UCSD-AML1 (cell line): ENCODE measurements around the gene DFFB.
"Not testable (repeated sequence)": the region's sequence is repeated elsewhere in the genome, so short reads cannot be mapped to it uniquely, and the experiment has no call there.

Experiments used
- DNase-seq: peaks from one replicate; lab custom pipeline; 2025; ENCODE audit not compliant: unreplicated experiment; lab: John Stamatoyannopoulos, UW

The DFFB gene

GRCh38 chr1:3856923-3857790 lies at the start of gene DFFB, which contains the start of gene CEP104:
DFFB (plus strand) TSS chr1:3857476; CDS start chr1:3857604, 128 bp downstream.
CEP104 (minus strand) TSS chr1:3857211; CDS start chr1:3852407, 4,804 bp downstream.
- DNase-seq, result peak; percentile 94

GRCh38 chr1:3807769-3808168 lies 49.5 kb upstream of the DFFB start:
- no peak for DNase-seq

DNA sequence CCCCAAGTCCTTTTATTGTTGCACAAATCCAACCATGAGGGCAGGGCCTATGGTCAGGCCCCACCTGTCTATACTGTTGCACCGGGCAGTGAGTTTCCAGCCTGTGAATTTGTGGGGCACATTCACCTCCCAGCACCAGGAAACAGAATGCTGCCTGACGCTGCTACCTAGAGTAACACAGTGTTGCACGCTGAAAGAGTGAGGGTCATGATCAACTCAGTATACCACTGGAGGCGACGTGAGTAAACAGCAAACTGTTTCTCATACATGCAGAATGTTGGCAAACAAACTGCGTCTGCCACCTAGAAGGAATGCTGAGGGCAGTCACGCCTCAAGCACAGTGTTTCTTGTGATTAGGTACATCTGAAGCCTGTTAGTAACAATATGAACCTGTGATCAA lies 47.6 kb upstream of the DFFB start:
- no peak for DNase-seq

DNA sequence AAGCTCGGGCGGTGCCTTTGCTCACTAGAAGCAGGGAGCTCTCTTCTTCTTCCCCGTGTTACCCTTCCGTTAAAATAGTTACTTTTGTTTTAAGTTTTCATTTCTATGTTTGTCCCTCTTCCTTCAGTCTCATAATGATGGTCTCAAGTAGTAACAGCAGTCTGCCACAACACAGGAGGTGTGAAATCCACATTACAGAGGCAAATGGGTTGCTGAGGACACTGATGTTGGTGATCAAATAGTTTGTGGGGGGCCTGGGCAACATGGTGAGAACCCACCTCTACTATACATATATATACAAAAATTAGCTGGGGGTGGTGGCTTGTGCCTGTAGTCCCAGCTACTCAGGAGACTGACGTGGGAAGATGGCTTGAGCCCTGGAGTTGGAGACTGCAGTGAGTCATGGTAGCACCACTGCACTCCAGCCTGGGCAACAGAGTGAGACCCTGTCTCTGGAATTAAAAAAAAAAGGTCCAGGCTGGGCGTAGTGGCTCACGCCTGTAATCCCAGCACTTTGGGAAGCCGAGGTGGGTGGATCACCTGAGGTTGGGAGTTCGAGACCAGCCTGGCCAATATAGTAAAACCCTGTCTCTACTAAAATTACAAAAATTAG lies 47.0 kb upstream of the DFFB start:
- not testable (repeated sequence) for DNase-seq

DNA sequence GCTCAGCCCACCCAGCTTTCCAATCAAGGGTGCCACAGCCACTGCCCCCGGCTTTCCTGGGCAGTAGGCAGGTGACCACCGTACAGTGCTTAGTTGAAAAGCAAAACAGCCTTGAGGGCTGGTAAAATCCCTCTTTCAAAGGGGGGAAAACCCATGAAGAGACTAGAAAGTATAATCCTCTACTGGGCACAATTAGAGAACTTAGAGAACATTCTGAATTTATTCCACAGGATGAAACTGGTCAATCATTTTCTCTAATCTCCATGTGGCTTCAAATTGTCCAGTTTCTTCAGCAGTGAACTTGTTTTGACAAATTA lies 45.7 kb upstream of the DFFB start:
- no peak for DNase-seq

DNA sequence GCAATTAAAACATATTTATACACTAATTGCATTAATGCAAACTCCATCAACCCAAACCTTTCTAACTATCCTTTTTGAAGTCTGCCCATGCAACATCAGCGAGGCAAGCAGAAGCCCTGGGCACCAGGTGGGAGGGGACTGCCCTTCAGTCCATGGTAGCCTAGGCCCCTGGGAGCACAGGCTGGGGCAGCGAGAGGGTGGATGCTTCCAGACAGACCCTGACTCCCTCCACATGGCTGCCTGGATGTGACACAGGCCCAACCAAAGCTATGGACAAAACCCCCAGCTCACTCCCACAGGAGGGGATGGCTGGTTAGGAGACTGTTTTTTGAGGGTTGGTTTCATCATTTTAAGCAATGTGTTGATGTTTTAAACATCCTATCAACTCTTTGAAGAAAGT lies 43.2 kb upstream of the DFFB start:
- DNase-seq, result no peak

- no peak for DNase-seq
Measured at GRCh38 chr1:3814771-3815561, 42.3 kb upstream of the DFFB start.

- no peak for DNase-seq
Measured at GRCh38 chr1:3816331-3817137, 40.7 kb upstream of the DFFB start.

- no peak for DNase-seq
Measured at GRCh38 chr1:3817138-3817740, 40.0 kb upstream of the DFFB start.

DNA sequence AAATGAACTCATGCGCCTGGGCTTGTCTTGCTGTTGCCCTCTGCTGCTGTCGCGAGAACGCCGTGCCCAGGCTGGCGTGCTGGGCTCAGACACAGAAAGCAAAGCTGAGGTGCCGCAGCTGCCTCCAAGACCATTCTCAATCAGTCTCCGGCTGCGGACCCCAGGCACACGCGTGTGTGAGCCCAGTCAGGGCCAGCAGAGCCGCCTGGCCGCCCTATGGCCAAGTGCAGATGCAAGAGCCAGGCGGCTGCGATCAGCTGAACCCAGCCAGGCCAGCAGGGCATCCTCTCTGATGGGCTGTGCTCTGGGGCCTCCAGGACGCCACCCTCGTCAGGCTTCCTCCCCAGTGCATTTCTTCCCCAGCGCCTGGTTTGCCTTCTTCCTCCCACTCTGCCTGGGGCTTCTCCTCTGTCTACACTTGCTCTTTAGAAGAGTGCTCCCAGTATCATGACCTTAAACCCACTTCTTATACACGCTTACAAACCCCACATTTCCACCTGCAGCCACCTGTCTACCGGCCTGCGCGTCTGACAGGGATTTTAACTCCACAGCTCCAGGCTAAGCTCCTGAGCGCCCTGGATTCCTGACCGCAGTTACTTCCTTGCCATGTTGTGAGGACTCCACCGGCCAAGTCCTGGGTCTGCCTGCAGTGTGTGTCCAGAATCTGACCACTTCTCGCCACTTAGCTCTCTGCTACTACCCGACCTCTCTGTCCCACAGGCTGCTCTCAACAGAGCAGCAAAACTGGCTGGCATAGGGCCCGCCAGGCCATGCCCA lies 39.3 kb upstream of the DFFB start:
- no peak for DNase-seq

- no peak for DNase-seq
Measured at GRCh38 chr1:3819771-3820200, 37.5 kb upstream of the DFFB start.

DNA sequence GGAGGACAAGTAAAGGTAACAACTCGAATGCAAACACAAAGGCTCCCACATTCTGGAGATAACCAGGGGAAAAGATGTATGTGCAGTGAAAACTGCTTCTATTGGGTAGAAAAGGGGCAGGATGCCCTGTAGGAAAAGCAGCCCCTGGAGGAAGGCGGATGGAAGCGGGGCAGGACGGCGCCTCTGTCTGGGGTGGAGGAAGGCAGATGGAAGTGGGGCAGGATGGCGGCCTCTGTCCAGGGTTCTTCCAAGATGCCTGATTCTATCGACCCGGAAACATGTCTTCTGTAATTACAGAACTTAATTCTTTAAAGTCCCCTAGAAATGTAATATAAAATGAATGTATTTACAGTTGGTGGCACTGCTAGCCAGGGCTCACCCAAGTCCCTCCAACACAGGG lies 37.0 kb upstream of the DFFB start:
- DNase-seq, result no peak

- DNase-seq, result no peak
Measured at GRCh38 chr1:3821004-3821403, 36.3 kb upstream of the DFFB start.

DNA sequence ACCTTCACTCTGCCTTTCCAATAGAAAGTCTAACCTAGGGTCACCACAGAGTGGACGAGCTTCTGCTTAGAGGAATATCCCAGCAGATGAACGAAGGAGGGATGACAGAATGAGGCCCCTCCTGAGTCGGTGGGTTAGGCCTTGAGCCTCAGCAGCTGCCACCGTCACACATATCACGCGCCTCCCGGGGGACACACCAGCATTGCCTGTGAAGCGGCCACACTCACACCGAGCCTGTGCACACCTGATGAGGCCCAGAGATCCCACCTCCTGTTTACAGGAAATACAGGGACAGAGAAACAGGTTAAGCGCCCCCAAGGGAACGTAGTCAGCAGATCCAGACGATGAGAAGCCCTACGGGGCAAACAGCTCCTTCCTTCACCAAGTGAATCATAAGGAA lies 35.8 kb upstream of the DFFB start:
- no peak for DNase-seq

GRCh38 chr1:3821908-3822307 lies 35.4 kb upstream of the DFFB start:
- no peak for DNase-seq

- DNase-seq, result no peak
Measured at GRCh38 chr1:3822421-3822820, 34.9 kb upstream of the DFFB start.

DNA sequence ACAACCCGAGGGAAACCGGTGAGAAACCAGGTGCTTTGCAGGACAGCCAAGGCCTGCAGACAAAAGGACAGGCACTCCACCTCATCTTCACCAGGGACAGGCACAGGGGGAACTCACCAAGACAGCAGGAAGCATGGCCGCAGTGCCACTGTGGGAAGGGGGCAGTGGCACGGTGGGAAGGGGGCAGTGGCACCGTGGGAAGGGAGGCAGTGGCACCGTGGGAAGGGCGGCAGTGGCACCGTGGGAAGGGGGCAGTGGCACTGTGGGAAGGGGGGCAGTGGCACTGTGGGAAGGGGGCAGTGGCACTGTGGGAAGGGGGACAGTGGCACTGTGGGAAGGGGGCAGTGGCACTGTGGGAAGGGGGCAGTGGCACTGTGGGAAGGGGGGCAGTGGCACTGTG lies 32.6 kb upstream of the DFFB start:
- no peak for DNase-seq

DNA sequence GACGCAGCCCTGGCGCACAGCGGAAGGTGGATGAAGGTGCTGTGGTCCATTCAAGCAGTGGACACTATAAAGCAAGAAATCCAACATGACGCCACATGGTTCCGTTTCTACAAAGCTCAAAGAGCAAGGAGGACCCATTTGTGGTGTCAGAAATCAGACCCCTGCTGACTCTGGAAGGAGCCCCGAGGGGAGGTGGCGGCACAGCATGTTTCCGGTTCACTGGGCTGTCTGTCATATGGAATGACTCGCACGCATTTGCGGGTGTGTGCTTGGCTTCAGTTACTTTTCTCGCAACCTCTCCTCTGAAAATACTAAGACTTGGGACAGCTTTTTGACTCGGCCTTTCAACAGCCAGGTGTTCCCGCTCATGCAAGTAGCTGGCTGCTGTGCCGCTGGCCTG lies 31.9 kb upstream of the DFFB start:
- no peak for DNase-seq

DNA sequence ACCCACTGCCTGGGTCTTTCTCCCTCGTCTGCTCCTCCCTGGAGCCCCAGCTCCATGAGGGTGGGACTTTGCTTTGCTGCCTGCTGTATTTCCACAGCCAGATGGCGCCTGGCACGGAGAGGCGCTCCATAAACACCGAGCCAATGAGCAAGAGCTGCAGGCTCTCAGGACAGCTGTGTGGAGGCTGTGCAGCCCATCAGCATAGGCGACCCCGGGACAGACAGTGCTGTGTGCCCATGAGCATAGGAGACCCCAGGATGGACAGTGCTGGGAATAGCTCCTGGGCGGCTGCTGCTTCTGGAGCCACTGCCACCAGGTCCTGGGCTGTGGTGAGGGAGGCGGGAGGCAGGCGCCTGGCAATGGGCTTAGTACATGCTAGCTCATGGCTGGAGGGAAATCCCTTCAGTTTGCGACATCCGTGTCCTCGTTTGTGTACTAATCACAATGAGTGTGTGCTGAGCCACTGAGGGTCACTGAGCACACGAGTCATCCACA lies 29.4 kb upstream of the DFFB start:
- no peak for DNase-seq

GRCh38 chr1:3828391-3828790 lies 28.9 kb upstream of the DFFB start:
- no peak for DNase-seq
